B cell (primary cell): ENCODE measurements around the gene GRID1.

Experiments used
- EZH2 ChIP-seq: IDR thresholded peaks from 2 replicates; pipeline ENCODE4 v1.6.1; 2012; ENCODE audit warnings: borderline replicate concordance, low read depth, mild to moderate bottlenecking, moderate library complexity, low read length; ENCODE audit not compliant: insufficient read depth, poor library complexity, severe bottlenecking
- TF ChIP-seq, protein P1 (sequence below): fragments of 200-600 bp; IDR thresholded peaks from one replicate; pipeline ENCODE4 v1.8.0; 2022; ENCODE audit warnings: antibody characterized with exemption, mild to moderate bottlenecking

DNA sequence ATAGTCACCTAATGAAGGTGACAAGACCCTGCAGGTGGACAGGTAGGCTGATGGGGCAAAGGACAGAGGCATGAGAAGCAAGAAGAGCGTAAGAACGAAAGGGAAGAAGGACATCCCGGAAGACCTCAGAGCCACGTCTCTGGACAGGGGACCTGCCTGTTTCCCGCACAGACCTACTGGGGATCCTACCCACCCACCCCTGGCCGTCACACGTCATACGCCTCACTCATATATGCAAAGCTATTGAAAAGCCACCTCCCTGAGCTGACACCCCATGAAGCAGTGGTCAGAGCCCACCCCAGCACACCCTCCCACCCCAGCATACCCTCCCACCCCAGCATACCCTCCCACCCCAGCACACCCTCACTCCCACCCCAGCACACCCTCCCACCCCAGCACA is 140.6 kb downstream of the GRID1 start:
- TF ChIP-seq EZH2: no peak
- TF ChIP-seq, protein P1, sequence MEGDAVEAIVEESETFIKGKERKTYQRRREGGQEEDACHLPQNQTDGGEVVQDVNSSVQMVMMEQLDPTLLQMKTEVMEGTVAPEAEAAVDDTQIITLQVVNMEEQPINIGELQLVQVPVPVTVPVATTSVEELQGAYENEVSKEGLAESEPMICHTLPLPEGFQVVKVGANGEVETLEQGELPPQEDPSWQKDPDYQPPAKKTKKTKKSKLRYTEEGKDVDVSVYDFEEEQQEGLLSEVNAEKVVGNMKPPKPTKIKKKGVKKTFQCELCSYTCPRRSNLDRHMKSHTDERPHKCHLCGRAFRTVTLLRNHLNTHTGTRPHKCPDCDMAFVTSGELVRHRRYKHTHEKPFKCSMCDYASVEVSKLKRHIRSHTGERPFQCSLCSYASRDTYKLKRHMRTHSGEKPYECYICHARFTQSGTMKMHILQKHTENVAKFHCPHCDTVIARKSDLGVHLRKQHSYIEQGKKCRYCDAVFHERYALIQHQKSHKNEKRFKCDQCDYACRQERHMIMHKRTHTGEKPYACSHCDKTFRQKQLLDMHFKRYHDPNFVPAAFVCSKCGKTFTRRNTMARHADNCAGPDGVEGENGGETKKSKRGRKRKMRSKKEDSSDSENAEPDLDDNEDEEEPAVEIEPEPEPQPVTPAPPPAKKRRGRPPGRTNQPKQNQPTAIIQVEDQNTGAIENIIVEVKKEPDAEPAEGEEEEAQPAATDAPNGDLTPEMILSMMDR: no peak
